GM12878 (cell line): ENCODE data around the gene B9D2. TPM values are rescaled to one million over a fixed set of nuclear protein-coding genes. Genes with fewer than 3 reads are reported as not detected.

Experiments
- ATAC-seq: fragments of 200-7000 bp; cut with Tn5 transposase; 3 replicates; pipeline ENCODE4 v1.9.1; 2020; ENCODE audit warnings: mild to moderate bottlenecking, moderate library complexity
- BruUV-seq: library from RNA; stranded (reverse); fragments of 400-500 nt; replicated peaks from 2 replicates; lab custom pipeline; 2021; lab: Mats Ljungman, UMichigan
- CTCF ChIA-PET: fragments of 300-600 bp; sonication (Branson Sonifier 250); formaldehyde crosslinking; extraction: SDS; loops from one replicate; lab custom pipeline; 2021; ENCODE audit warnings: inconsistent platforms; lab: Yijun Ruan, JAX
- POLR2A ChIA-PET: fragments of 350-600 bp; formaldehyde crosslinking; extraction: SDS; loops from one replicate; lab custom pipeline; 2021; ENCODE audit warnings: inconsistent platforms; lab: Charles Lee
- RAD21 ChIA-PET: fragments of 300-600 bp; sonication (Branson Sonifier 250); formaldehyde crosslinking; loops from one replicate; lab custom pipeline; 2023; ENCODE audit warnings: antibody characterized with exemption; ENCODE audit not compliant: unreplicated experiment; lab: Charles Lee
- SMC1A ChIA-PET: fragments of 300-600 bp; sonication (Branson Sonifier 250); formaldehyde crosslinking; loops from one replicate; lab custom pipeline; 2023; ENCODE audit not compliant: unreplicated experiment, uncharacterized antibody; lab: Charles Lee
- DNase-seq: peaks from one replicate; pipeline ENCODE4 v3.0.0-alpha.2; 2011; ENCODE audit warnings: low read depth, low spot score
- FAIRE-seq: peaks from 3 replicates; lab custom pipeline; 2011; peaks lifted over from hg19 to GRCh38; lab: Jason Lieb, UNC
- H2AFZ ChIP-seq: 2 replicates; pipeline ENCODE4 v1.6.0; 2011; ENCODE audit warnings: low read depth, low read length, control low read depth; ENCODE audit not compliant: control insufficient read depth
- H3K27ac ChIP-seq: 2 replicates; pipeline ENCODE4 v1.5.1; 2011; ENCODE audit warnings: control low read depth; ENCODE audit not compliant: control insufficient read depth, insufficient read depth
- H3K27me3 ChIP-seq, 2 experiments: replicated peaks in 1 of 2; 2 replicates each; pipeline versions ENCODE4 v1.6.0 to v1.6.1; 2011; ENCODE audit warnings: low read length in 1 of 2; ENCODE audit not compliant: control insufficient read depth in 2 of 2, insufficient read depth in 2 of 2
- H3K36me3 ChIP-seq, 2 experiments: 2 replicates each; pipeline ENCODE4 v1.5.1; 2011; ENCODE audit warnings: low read length in 1 of 2; ENCODE audit not compliant: control insufficient read depth in 2 of 2, insufficient read depth in 2 of 2
- H3K4me1 ChIP-seq: 2 replicates; pipeline ENCODE4 v1.6.1; 2011; ENCODE audit warnings: mild to moderate bottlenecking, low read length, moderate library complexity, mixed read lengths; ENCODE audit not compliant: control insufficient read depth, insufficient read depth
- H3K4me2 ChIP-seq: 2 replicates; pipeline ENCODE4 v1.6.0; 2011; ENCODE audit warnings: control low read depth; ENCODE audit not compliant: control insufficient read depth, insufficient read depth
- H3K4me3 ChIP-seq: fragments of 200-600 bp; sonication (generic); 2 replicates; pipeline ENCODE4 v1.5.1; 2016
- H3K79me2 ChIP-seq: 2 replicates; pipeline ENCODE4 v1.6.0; 2011; ENCODE audit warnings: low read length; ENCODE audit not compliant: control insufficient read depth, insufficient read depth
- H3K9ac ChIP-seq: 2 replicates; pipeline ENCODE4 v1.8.0; 2011; ENCODE audit warnings: low read length, control low read depth, mixed read lengths; ENCODE audit not compliant: control insufficient read depth, insufficient read depth
- H3K9me3 ChIP-seq: replicated peaks from 3 replicates; pipeline ENCODE4 v1.5.1; 2011; ENCODE audit warnings: mild to moderate bottlenecking, low read length; ENCODE audit not compliant: control insufficient read depth, insufficient read depth
- H4K20me1 ChIP-seq: 2 replicates; pipeline ENCODE4 v1.6.0; 2011; ENCODE audit not compliant: control insufficient read depth, insufficient read depth
- DPF2 ChIP-seq: fragments of 450-650 bp; IDR thresholded peaks from 2 replicates; pipeline ENCODE4 v1.6.1; 2017; ENCODE audit warnings: mild to moderate bottlenecking
- EGR1 ChIP-seq, 2 experiments: IDR thresholded peaks; 1 replicate in 1 of 2; 2 replicates in 1 of 2; pipeline ENCODE4 v1.6.1; 2011 to 2012; ENCODE audit warnings: low read depth in 2 of 2, low read length in 2 of 2, borderline replicate concordance in 1 of 2, mild to moderate bottlenecking in 1 of 2, moderate library complexity in 1 of 2
- LARP7 ChIP-seq: fragments of 450-650 bp; IDR thresholded peaks from 2 replicates; pipeline ENCODE4 v1.6.1; 2017; ENCODE audit warnings: mild to moderate bottlenecking
- MTA2 ChIP-seq: fragments of 450-650 bp; IDR thresholded peaks from 2 replicates; pipeline ENCODE4 v1.6.1; 2016; ENCODE audit warnings: low read depth, mild to moderate bottlenecking, moderate library complexity
- NKRF ChIP-seq: fragments of 450-650 bp; conservative IDR thresholded peaks from 2 replicates; pipeline ENCODE4 v1.6.1; 2017; ENCODE audit warnings: mild to moderate bottlenecking, moderate library complexity
- NR2F1 ChIP-seq: fragments of 450-650 bp; conservative IDR thresholded peaks from 2 replicates; pipeline ENCODE4 v1.6.1; 2017; ENCODE audit warnings: mild to moderate bottlenecking
- PML ChIP-seq: IDR thresholded peaks from 2 replicates; pipeline ENCODE4 v1.6.1; 2012; ENCODE audit warnings: low read length, inconsistent platforms
- SMARCA5 ChIP-seq: fragments of 450-650 bp; IDR thresholded peaks from 2 replicates; pipeline ENCODE4 v1.6.1; 2017; ENCODE audit warnings: mild to moderate bottlenecking
- ZNF274 ChIP-seq: IDR thresholded peaks from one replicate; pipeline ENCODE4 v1.8.0; 2011; ENCODE audit not compliant: insufficient read length, insufficient read depth
- WGBS: methylation state at CpG from one replicate; pipeline ENCODE4 v1.1.6; 2016; ENCODE audit warnings: low lambda C conversion rate; ENCODE audit not compliant: insufficient replicate concordance, insufficient coverage; ENCODE audit errors: missing lambda C conversion rate; 5-methylcytosine and 5-hydroxymethylcytosine counted together
- in situ Hi-C: fragments of 300-500 bp; cut with MboI; formaldehyde crosslinking; loops from 9 replicates; pipeline ENCODE4 v1.14.3; 2018; ENCODE audit warnings: mixed read lengths
- intact Hi-C: fragments of 100-400 bp; cut with micrococcal nuclease; formaldehyde crosslinking; loops from one replicate; pipeline ENCODE4 v1.14.2; 2022; ENCODE audit not compliant: unreplicated experiment
- polyA plus RNA-seq, 11 experiments: library from polyadenylated mRNA; depleted of rRNA in 4 of 11; unstranded in 6 of 11; stranded (reverse) in 5 of 11; fragments of >200 nt; fragmentation: Nextera tagmentation in 4 of 11; fragmentation: Illumina TruSeq in 1 of 11; extraction: Ambion mirVana in 4 of 11; extraction: Trizol in 1 of 11; gene quantifications; 1 replicate in 1 of 11; 2 replicates in 10 of 11; pipeline versions ENCODE4 v1.2.1 to v1.2.3, GENCODE V29; 2011 to 2016; ENCODE audit warnings: inconsistent platforms in 2 of 11, missing spikeins in 2 of 11, low read depth in 1 of 11
- total RNA-seq, 4 experiments: library from RNA; depleted of rRNA in 3 of 4; stranded (reverse); fragments of >200 nt in 3 of 4; fragmentation: Illumina TruSeq in 1 of 4; extraction: Trizol in 1 of 4; gene quantifications; 2 replicates each; pipeline versions ENCODE4 v1.2.1 to v1.2.3, GENCODE V29; 2013 to 2021

B9D2 gene
- total and polyA plus RNA-seq, 10 of the 15 experiments (the other 5 are each of a cell fraction or from before 2014, with no cell fraction given), result 2.4 to 12.4 (median 5.0) TPM

GRCh38 chr19:41359741-41360140, 4.2 kb downstream of the B9D2 start:
- ChIA-PET CTCF (interaction anchor here (0.6 kb wide), 1 partner anchor 53 kb away, joined by 4 read pairs; no protein-coding TSS in a partner anchor), SMC1A (no interaction called here), POLR2A (interaction anchor here (1.0 kb wide), 1 partner anchor 18 kb away, joined by 3 read pairs; no protein-coding TSS in a partner anchor), RAD21 (no interaction called here)
- H3K9me3 ChIP-seq, result no peaks in the 10 kb centered on the region
- H2AFZ ChIP-seq, result no peak overlapping the region
- peaks cover 12% of the 10 kb centered on the region for H3K79me2 ChIP-seq
- H3K27ac ChIP-seq, result no peak overlapping the region
- no peak for DNase-seq
- no peak for FAIRE-seq
- WGBS, result 36% methylated on average over 1 of the region's 1 CpG
- no TSS peak for BruUV-seq
- H3K4me3 ChIP-seq, result no peak overlapping the region
- H4K20me1 ChIP-seq, result no peaks in the 10 kb centered on the region
- in situ Hi-C loops (no loop called here), intact Hi-C loops (no loop called here)
- no peaks in the 10 kb centered on the region for H3K27me3 ChIP-seq
- no peak overlapping the region for H3K9ac ChIP-seq
- peaks cover 9% of the 10 kb centered on the region for H3K4me1 ChIP-seq
- no peak overlapping the region for H3K4me2 ChIP-seq
- no peak for ATAC-seq
- H3K36me3 ChIP-seq, result no peaks in the 10 kb centered on the region; a peak in 1 of 4 replicates
- TF ChIP-seq NR2F1, result no peak
- no peak for TF ChIP-seq MTA2
- TF ChIP-seq SMARCA5, result no peak
- TF ChIP-seq DPF2, result no peak
- no peak for TF ChIP-seq ZNF274
- TF ChIP-seq LARP7, result no peak
- TF ChIP-seq EGR1 (IDR thresholded peaks at IDR 0.05; ENCODE audit: borderline replicate concordance in 1 of 2, low read depth in 2 of 2, low read length in 2 of 2), result no peak
- TF ChIP-seq NKRF, result no peak
- no peak for TF ChIP-seq PML
- TF ChIP-seq, all 136 proteins: peak for 0
